Measurements from ENCODE around the gene FRMD4A.
"Not testable (repeated sequence)": the region's sequence is repeated elsewhere in the genome, so short reads cannot be mapped to it uniquely, and the experiment has no call there.

Gene FRMD4A

GRCh38 chr10:13984647-13985155 lies 346.0 kb downstream of the FRMD4A start:
- DNase-seq (ENCODE audit: low read depth in 2 of 2): no peak

GRCh38 chr10:13983035-13983434 lies 347.7 kb downstream of the FRMD4A start:
- DNase-seq (ENCODE audit: low read depth in 2 of 2): no peak

DNA sequence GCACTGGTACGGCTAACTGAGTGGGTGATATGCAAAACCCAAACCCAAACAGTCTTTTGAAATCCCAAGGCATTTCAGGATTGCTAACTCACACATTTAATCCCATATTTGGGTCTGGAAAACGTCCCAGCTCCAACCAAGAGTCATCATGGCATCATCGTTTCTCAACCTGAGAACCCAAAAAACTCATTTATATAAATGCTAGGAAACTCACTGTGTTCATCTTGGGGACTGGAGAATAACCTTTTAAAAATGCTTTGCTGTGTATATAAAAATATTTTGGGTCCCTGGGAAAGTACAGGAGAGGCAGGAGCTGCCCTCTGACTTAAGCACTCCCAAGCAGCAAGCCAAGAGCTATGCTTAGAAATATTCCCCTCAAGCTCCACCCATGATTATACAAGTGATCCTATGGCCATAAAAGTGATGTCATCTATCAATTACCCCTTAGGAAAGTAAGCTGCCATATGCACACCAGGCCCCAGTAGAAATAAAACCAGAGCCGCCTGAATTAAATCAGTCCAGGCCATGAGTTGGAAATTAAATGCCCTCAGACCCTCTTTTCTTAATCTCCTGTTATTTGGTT lies 352.1 kb downstream of the FRMD4A start:
- no peak for DNase-seq (ENCODE audit: low read depth in 2 of 2)

DNA sequence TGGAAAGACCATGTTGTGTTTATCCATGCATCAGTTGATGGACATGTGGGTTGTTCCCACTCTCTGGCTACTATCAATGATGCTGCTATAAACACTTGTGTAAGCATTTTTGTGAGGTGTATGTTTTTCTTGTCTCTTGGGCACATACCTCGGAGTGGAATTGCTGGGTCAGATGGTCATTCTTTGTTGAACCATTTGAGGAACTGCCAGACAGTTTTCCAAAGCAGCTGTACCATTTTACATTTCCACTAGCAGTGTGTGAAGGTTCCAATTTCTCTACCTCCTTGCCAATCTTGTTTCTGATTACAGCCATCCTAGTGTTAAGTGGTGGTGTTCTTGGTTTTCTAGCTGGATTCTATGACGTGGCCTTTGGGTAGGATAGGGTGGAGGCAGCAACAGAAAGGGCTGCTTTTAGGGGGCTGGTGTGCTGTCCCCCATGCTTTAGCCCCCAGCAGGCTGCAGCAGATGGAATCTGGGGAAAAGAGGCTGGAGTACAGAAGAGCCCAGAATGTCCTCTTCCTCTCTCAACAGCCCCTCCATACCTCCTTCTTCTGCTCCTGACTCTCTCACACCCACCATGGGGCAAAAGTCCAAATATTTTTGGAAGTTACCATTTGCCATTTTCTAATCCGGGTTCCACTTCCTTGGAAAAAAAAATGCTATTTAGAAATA lies 352.7 kb downstream of the FRMD4A start:
- no peak for DNase-seq (ENCODE audit: low read depth in 2 of 2)

DNA sequence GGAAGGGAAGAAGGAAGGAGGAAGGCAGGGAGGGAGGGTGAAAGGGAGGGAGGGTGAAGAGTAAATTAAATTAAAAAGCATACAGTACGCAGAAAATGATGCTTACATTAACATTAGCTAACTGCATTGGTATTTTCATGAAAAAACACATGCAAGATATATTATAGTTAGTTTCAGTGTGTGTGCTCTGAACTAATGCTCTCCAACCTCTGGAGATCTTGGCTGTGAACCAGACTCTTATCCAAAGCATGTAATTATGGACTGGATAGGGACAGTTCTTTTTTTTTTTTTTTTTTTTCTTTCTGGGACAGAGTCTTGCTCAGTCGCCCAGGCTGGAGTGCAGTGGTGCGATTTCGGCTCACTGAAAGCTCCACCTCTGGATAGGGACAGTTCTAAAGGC lies 357.0 kb downstream of the FRMD4A start:
- no peak for DNase-seq (ENCODE audit: low read depth in 2 of 2)

DNA sequence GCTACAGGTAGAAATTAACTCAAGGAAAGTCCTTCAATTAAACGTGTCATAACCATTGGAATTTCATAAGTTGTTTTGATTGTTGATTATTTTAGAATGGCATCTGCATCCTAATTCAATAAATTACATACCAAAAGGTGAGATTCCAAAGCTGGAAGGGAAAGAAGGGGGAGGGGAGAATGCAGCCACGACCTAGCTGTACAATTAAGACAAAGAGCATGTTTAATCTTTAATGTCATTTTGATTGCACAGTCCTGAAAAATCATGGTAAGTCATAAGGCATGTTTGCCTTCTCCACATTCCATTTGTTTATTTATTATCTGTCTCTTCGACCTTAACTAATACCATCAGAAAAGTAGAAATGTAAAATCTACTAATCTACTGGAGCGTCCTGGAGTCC lies 358.1 kb downstream of the FRMD4A start:
- DNase-seq (ENCODE audit: low read depth in 2 of 2): no peak

DNA sequence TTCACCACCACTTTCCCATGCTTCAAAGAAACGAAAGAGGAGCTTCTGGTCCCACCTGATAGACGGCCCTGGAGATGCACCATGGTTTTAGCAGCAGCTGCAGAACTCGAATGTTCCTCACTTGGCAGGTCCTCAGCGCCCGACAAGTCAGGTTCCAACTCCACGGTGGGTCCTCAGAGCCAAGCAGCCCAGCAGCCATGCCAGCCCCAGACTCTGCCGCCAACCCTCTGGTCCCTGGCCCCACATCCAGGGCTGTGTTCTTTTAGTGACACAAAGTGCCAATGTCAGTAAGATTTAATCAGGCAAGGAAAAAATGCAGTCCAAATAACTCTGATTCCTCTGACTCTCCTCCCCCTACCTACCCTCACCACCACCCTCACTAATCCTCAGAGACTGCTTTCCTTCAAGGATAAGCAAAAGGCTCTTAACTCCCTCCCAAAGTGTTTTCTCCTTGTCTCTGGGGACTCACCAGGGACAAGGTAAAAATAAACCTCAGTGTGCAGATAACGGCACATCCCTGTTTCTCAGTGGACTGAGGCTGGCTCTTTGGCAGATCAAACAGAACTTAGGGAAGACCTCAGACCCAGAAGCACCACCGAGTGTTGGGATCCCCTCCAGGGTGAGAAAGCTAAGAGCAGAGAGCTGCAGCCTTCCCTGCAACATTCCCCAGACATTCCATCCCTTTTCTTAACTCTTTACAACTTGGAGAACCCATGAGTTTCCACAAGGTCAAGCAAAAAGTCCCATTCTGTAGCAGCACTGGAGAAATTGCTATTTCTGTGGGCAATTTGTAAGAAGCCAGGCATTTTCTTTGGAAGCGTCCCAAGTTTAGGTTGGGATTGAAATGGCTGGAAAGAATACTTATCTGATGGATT lies 358.9 kb downstream of the FRMD4A start:
- DNase-seq (ENCODE audit: low read depth in 2 of 2): no peak

DNA sequence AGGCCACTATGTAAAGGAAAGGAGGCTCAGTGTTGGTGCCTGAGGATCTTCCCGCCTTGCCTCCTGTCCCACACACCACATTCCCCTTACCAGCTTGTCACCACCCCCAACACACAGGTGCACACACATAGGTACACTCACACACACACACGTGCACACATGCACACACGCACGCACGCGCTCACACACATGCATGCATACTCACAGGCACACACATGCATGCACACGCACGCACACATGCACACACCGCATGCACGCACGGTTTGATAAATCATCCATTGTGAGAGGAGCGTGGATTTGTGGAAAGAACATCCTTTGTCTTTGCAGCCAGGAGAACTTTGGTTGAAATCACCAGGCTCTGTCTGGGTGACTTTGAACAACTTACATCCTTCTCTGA lies 359.8 kb downstream of the FRMD4A start:
- DNase-seq (ENCODE audit: low read depth in 2 of 2): no peak

DNA sequence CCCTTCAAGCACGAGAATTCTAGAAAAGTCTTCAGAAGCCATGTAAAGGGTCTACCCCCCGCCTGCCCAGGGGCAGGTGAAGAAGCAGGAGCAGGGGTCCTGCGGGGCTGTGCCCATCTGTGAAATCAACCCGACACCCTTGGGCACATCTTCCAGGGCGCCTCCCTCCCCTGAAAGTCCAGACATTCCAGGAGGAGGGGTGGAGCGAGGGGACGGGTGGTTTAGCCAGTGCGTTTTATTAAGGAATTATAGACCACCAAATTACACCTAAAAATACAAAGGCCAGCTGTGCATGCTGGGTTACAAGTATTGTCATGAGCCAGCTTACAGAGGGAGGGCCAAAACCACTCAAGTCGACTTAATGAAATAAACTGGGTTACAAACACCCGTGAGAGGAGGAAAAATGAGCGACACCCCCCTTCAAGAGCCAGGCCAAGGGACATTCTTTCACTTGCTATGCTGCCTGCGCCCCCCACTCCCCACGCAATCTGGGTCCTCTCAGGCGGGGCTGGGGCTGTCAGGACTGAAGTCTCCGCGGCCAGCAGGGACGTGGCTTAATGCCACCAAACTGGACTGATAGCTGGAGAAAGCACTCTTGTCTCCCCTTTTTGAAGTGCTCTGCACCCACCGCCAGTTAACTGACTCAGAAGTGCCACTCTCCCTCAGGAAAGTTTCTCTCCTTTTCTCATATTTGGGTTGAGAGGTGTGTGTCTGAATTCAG lies 360.3 kb downstream of the FRMD4A start:
- DNase-seq (ENCODE audit: low read depth in 2 of 2): no peak

- no peak for DNase-seq (ENCODE audit: low read depth in 2 of 2)
These were observed 361.0 kb downstream of the FRMD4A start for GRCh38 chr10:13969792-13970140.

DNA sequence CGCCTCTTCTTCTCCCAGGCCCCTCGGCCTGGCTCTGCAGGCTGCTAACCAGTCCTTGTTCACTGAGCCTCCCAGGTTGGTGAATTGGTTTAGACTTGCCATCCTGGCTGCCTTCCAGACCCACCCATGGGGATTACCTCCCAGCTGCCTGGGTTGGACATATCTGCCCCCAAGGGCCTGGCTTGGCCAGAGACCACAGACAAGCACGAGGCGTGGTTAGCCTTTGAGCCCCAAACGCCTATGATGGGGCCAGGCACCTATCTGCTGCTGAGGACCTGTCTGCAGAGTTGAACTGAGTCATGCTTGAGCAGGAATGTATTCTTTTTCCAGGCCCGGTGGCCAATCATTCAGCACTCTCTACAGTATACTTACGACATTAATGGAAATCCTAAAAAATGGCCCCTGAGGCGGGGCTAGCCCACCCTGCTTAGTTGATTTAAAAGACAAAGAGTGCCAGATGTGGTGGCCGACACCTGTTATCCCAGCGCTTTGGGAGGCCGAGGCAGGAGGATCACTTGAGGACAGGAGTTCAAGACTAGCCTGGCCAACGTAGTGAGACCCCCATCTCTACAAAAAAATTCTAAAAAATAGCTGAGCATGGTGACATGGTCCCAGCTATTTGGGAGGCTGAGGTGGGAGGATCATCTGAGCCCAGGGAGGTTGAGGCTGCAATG lies 361.5 kb downstream of the FRMD4A start:
- no peak for DNase-seq (ENCODE audit: low read depth in 2 of 2)

- no peak for DNase-seq (ENCODE audit: low read depth in 2 of 2)
These were observed 368.9 kb downstream of the FRMD4A start for GRCh38 chr10:13961853-13962252.

DNA sequence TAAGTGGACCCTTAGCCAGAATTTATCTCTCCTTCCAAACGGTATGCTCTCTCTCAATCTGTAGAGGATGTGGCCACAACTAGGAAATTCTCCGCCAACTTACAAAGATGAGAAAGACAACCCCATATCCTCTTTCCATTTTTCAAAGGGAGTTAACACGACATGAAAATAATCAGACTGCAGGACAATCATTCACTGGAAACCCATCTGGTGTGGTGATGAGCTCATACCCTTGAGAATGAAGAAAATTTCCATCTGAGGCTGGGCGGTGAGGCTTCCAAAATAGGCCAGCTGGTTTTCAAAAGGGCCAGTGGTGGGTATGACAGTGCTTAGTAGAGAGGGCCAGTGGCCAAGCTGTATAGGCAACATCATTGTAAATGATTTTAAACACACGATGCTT lies 369.6 kb downstream of the FRMD4A start:
- no peak for DNase-seq (ENCODE audit: low read depth in 2 of 2)

DNA sequence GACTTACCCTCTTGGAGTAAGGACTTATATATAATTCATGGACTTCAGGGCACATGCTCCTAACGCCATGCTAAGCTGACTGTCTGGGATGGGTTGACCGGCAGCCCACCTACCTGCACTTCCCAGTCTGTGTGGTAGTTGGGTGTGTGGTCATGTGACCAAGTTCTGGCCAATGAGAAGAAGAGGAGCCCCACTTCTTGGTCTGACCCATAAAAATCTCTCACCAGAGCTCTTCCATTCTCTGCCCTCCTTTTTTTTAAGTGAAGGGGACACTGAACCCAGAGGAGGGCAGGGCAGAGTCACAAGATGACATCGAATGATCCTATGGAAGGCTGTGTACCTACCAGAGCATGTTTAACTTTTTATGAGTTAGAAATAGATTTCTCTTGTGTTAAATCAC lies 370.1 kb downstream of the FRMD4A start:
- no peak for DNase-seq (ENCODE audit: low read depth in 2 of 2)

DNA sequence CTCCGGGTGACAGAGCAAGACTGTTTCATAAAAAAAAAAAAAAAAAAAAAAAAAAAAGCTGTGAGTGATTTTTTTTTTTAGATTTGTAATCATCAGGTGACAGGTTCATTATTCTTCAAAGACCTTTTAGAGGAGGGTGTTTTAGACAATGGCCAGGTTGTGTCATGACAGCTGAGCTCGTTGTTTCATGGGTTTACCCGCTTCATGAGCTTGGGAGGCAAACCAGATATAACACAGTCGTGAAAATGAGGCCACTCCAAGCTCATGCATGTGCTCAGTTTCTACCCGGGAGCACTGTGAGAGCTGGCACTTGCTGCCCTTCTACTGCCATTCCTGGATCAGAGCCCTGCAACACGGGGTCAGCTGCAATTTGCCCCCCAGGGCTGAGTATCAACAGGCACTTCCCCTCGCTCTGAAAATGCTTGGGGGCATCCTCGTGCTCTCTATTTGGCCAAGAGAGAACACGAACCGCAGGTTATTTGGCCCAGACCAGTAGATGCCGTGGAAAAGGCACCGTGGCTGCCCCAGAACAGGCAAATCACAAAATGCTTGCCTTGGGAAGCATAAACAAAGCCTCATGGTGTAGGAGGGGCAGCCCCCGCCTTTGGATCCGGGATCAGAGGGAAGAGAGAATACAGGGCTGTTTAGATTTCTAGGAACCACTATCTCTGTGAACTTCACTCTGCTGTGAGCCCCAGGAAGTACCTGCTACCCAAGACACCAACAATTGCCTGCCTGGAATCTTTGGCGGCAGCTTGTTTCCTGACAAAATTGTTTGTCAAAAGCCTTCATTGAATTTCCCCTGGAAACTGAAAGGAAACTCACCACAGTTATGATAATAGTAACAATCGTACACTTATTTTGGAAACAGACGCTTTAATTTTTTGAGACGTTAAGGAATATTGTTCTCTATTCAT lies 371.0 kb downstream of the FRMD4A start:
- no peak for DNase-seq (ENCODE audit: low read depth in 2 of 2)

- no peak for DNase-seq (ENCODE audit: low read depth in 2 of 2)
These were observed 372.9 kb downstream of the FRMD4A start for GRCh38 chr10:13957856-13958255.

- no peak for DNase-seq (ENCODE audit: low read depth in 2 of 2)
These were observed 373.9 kb downstream of the FRMD4A start for GRCh38 chr10:13956826-13957225.

GRCh38 chr10:13955409-13956068 lies 375.2 kb downstream of the FRMD4A start:
- no peak for DNase-seq (ENCODE audit: low read depth in 2 of 2)

DNA sequence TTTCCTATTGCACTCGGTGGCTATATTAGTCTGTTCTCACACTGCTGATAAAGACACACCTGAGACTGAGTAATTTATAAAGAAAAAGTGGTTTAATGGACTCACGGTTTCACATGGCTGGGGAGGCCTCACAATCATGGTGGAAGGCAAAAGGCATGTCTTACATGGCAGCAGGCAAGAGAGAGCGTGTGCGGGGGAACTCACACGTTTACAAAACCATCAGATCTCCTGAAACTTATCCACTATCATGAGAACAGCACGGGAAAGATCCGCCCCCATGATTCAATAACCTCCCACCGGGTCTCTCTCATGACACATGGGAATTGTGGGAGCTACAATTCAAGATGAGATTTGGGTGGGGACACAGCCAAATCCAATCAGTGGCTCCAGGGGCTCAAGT lies 376.5 kb downstream of the FRMD4A start:
- not testable (repeated sequence) for DNase-seq (ENCODE audit: low read depth in 2 of 2)

GRCh38 chr10:13953371-13953770 lies 377.4 kb downstream of the FRMD4A start:
- no peak for DNase-seq (ENCODE audit: low read depth in 2 of 2)

Measured in stimulated activated CD8-positive, alpha-beta memory T cell treated with anti-CD3 and anti-CD28 coated beads, Interleukin-7, amount 100 ng/mL, for 1 hour (primary cell).